ENCODE data around the gene MMP10. TPM values are rescaled to one million over a fixed set of nuclear protein-coding genes. Genes with fewer than 3 reads are reported as not detected.

Gene MMP10
- total RNA-seq, 1 experiment from 2014 or later = not detected

- no peak for TF ChIP-seq MXD4 (CRISPR knock-in tag; IDR thresholded peaks at IDR 0.05; ENCODE audit: borderline replicate concordance)
These were observed 31.8 kb upstream of the MMP10 start (continued) for GRCh38 chr11:102812188-102812587.

- ATAC-seq (peak; percentile 49), DNase-seq (ENCODE audit: low spot score) (no peak)
- Mint-ChIP-seq H3K27ac (no peak overlapping the region), H3K9me3 (peaks cover 6% of the 10 kb centered on the region), H3K4me3 (no peak overlapping the region), H3K27me3 (ENCODE audit: low read depth) (no peaks in the 10 kb centered on the region; the same call in 1 of the 2 replicates), H3K36me3 (no peaks in the 10 kb centered on the region), H3K4me1 (peaks cover 25% of the 10 kb centered on the region)
- no peak for TF ChIP-seq ZNF138 (CRISPR knock-in tag; conservative IDR thresholded peaks at IDR 0.05)
- no peak for TF ChIP-seq ZNF281 (CRISPR knock-in tag; IDR thresholded peaks at IDR 0.05)
- peak; percentile 88 for TF ChIP-seq ZNF317 (CRISPR knock-in tag; IDR thresholded peaks at IDR 0.05; ENCODE audit: borderline replicate concordance, low read depth)
- no peak for TF ChIP-seq MLX (CRISPR knock-in tag; IDR thresholded peaks at IDR 0.05)
- no peak for TF ChIP-seq ZBTB21 (CRISPR knock-in tag; IDR thresholded peaks at IDR 0.05; ENCODE audit: borderline replicate concordance)
- no peak for TF ChIP-seq CTCF (IDR thresholded peaks at IDR 0.05)
- CTCF ChIA-PET = interaction anchor here (1.0 to 1.8 kb wide), 5 partner anchors 9 to 145 kb away, joined by 3 to 6 read pairs (median 4); no protein-coding TSS in a partner anchor
- POLR2A ChIA-PET = no interaction called here
These were observed 30.7 kb upstream of the MMP10 start for GRCh38 chr11:102810950-102811660.

GRCh38 chr11:102809971-102810370, 29.5 kb upstream of the MMP10 start:
- POLR2A ChIA-PET = no interaction called here
- no peak overlapping the region for H3K4me3 Mint-ChIP-seq
- TF ChIP-seq GRHL2 (CRISPR knock-in tag; IDR thresholded peaks at IDR 0.05; ENCODE audit: insufficient replicate concordance, severe bottlenecking) (no peak), MAX (CRISPR knock-in tag; IDR thresholded peaks at IDR 0.05) (no peak), ARID4B (CRISPR knock-in tag; IDR thresholded peaks at IDR 0.05; ENCODE audit: borderline replicate concordance) (no peak), ZNF121 (CRISPR knock-in tag; IDR thresholded peaks at IDR 0.05) (no peak)
- no peak for ATAC-seq
- no peaks in the 10 kb centered on the region for H3K36me3 Mint-ChIP-seq
- DNase-seq (ENCODE audit: low spot score) = no peak
- peaks cover 6% of the 10 kb centered on the region for H3K9me3 Mint-ChIP-seq
- no peaks in the 10 kb centered on the region; the same call in 1 of the 2 replicates for H3K27me3 Mint-ChIP-seq (ENCODE audit: low read depth)
- H3K27ac Mint-ChIP-seq = no peak overlapping the region
- H3K4me1 Mint-ChIP-seq = peaks cover 25% of the 10 kb centered on the region
- CTCF ChIA-PET = interaction anchor here (1.0 to 1.9 kb wide), 5 partner anchors 19 to 143 kb away, joined by 3 to 6 read pairs (median 4); no protein-coding TSS in a partner anchor

Measured in WTC11 (cell line).